ENCODE results near the gene SHANK3. TPM values are rescaled to one million over a fixed set of nuclear protein-coding genes. Genes with fewer than 3 reads are reported as not detected.
A peak's percentile ranks its signal among the peaks of the same experiment; 100 is the strongest.

The SHANK3 gene
- total and polyA plus RNA-seq, 2 donors (not counting 3 experiments of a cell fraction or from before 2014, with no cell fraction given): 26.1 to 158 TPM

GRCh38 chr22:50698546-50698945 is 25.9 kb downstream of the SHANK3 start:
- Histone ChIP-seq H3K27ac (ENCODE audit: insufficient read depth, low read depth, low read length) (no peak overlapping the region), H3K79me2 (ENCODE audit: control insufficient read depth, insufficient read depth, low read length) (peaks cover 92% of the 10 kb centered on the region), H3K4me1 (ENCODE audit: control insufficient read depth, extremely low read depth, insufficient read depth, low read length) (peaks cover 8% of the 10 kb centered on the region), H3K36me3 (ENCODE audit: control insufficient read depth in 2 of 2, extremely low read depth in 1 of 2, insufficient read depth in 2 of 2, low read length in 2 of 2) (peaks cover 51 to 79% of the 10 kb centered on the region in 2 experiments), H2AFZ (ENCODE audit: low read depth, low read length) (no peak overlapping the region), H3K4me3 (replicated peaks in 1 of 3; ENCODE audit: insufficient read depth in 1 of 3, low read depth in 1 of 3, low read length in 3 of 3) (no peak overlapping the region), H3K27me3 (ENCODE audit: control insufficient read depth in 2 of 2, insufficient read depth in 2 of 2, low read length in 2 of 2) (no peaks in the 10 kb centered on the region), H3K9me3 (replicated peaks; ENCODE audit: control insufficient read depth, insufficient read depth, low read length) (no peaks in the 10 kb centered on the region), H3K4me2 (ENCODE audit: insufficient read depth, low read length) (no peak overlapping the region), H3K9me1 (replicated peaks; ENCODE audit: control insufficient read depth, extremely low read depth, insufficient read depth, low read length) (no peaks in the 10 kb centered on the region), H3K9ac (replicated peaks; ENCODE audit: extremely low read depth, insufficient read depth, low read length) (no peak overlapping the region), H4K20me1 (replicated peaks; ENCODE audit: control insufficient read depth, extremely low read depth, insufficient read depth, low read length) (peaks cover 1% of the 10 kb centered on the region)
- dilution Hi-C loops (cut with MboI; ENCODE audit: extremely low pct_ligation_motif_present, low sequenced_read_pairs) (no loop called here), intact Hi-C loops (cut with micrococcal nuclease) (no loop called here)
- CTCF ChIA-PET: interaction anchor here (2.5 kb wide), 1 partner anchor 78 kb away, joined by 12 read pairs; no protein-coding TSS in a partner anchor
- POLR2A ChIA-PET: no interaction called here
- FAIRE-seq (peak; percentile 66), DNase-seq (ENCODE audit: low read depth, low spot score) (no peak)
- no TSS peak for BruUV-seq (replicated peaks)
- TF ChIP-seq POLR2AphosphoS5 (IDR thresholded peaks at IDR 0.05; ENCODE audit: insufficient read depth, low read depth, low read length): no peak
- no peak for TF ChIP-seq EZH2 (IDR thresholded peaks at IDR 0.05; ENCODE audit: borderline replicate concordance, low read depth, low read length, severe bottlenecking)
- no peak for TF ChIP-seq FOS (IDR thresholded peaks at IDR 0.05; ENCODE audit: borderline replicate concordance, insufficient read depth, low read length)
- no peak for TF ChIP-seq MAX (IDR thresholded peaks at IDR 0.05; ENCODE audit: insufficient read depth, insufficient read length)
- TF ChIP-seq POLR2A (IDR thresholded peaks at IDR 0.05; ENCODE audit: low read depth, low read length): no peak
- TF ChIP-seq GATA2 (IDR thresholded peaks at IDR 0.05; ENCODE audit: insufficient read depth, insufficient read length, low read depth, low read length): no peak
- no peak for TF ChIP-seq MYC (IDR thresholded peaks at IDR 0.05; ENCODE audit: low read depth, low read length)
- no peak for TF ChIP-seq JUN (IDR thresholded peaks at IDR 0.05; ENCODE audit: borderline replicate concordance, insufficient read depth, insufficient read length, low read depth)

Measured in endothelial cell of umbilical vein (primary cell).